Measurements from ENCODE around the gene CSNK1G3. TPM values are rescaled to one million over a fixed set of nuclear protein-coding genes. Genes with fewer than 3 reads are reported as not detected.

CSNK1G3 gene
- total RNA-seq, 1 experiment from 2014 or later, result 110 TPM

DNA sequence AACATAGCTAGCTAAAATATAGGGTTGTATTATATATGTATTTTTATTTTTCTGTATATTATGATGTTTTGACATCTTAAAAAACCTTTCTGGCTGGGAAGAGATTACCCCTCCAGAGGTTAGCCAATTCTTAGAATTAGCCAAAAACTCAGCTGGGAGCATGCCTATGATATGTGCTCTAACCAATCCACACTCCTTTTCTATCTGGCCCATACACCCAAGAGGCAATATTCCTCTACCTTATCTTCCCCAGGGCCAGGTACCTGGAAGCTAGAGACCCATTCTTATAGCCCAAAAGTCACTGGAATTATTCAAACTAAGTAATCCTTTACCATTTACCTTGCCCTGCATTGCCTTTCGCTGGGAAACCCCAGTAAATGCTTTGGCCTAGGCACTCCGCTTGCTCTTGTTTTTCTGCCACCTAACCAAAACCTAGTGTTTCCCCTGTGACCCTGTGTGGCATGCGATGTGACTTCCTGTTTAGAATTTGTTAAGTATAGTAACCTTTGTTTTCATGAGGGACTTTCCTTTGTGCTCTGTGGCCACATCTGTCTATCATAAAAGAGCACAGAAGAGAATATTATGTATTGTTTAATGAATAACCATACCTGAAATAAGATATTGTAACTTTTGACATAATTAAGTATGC is 37.4 kb downstream of the CSNK1G3 start:
- BruUV-seq (replicated peaks), result no TSS peak
- intact Hi-C loops (cut with micrococcal nuclease), result no loop called here

DNA sequence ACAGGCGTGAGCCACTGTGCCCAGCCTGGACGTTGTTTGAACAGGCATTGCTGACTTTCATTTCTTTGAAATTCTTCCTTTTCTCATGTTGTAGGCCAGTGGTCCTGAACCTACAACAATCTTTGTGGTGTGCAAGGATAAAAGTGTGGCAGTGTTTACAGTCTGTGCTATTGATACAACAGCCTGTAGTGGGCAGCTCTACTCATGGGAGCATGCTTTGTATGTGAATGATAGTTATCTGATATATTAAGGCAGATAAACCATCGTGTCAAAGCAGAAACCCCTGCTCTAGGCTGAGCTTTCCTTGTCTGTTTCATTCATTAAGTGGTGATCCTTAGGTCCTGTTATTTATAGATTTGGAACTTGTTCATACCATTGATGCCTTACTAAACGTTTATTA is 42.6 kb downstream of the CSNK1G3 start:
- ChIA-PET POLR2A (no interaction called here), CTCF (interaction anchor here (1.0 kb wide), 1 partner anchor 56 kb away, joined by 4 read pairs; no protein-coding TSS in a partner anchor)
- no peaks in the 10 kb centered on the region for H3K27me3 Mint-ChIP-seq (ENCODE audit: insufficient read depth, unreplicated experiment)
- intact Hi-C loops (cut with micrococcal nuclease), result no loop called here
- no peak overlapping the region for H3K27ac Mint-ChIP-seq (ENCODE audit: low read depth, unreplicated experiment)
- TF ChIP-seq, protein P1, sequence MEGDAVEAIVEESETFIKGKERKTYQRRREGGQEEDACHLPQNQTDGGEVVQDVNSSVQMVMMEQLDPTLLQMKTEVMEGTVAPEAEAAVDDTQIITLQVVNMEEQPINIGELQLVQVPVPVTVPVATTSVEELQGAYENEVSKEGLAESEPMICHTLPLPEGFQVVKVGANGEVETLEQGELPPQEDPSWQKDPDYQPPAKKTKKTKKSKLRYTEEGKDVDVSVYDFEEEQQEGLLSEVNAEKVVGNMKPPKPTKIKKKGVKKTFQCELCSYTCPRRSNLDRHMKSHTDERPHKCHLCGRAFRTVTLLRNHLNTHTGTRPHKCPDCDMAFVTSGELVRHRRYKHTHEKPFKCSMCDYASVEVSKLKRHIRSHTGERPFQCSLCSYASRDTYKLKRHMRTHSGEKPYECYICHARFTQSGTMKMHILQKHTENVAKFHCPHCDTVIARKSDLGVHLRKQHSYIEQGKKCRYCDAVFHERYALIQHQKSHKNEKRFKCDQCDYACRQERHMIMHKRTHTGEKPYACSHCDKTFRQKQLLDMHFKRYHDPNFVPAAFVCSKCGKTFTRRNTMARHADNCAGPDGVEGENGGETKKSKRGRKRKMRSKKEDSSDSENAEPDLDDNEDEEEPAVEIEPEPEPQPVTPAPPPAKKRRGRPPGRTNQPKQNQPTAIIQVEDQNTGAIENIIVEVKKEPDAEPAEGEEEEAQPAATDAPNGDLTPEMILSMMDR (IDR thresholded peaks at IDR 0.05; ENCODE audit: unreplicated experiment), result no peak
- no peak for DNase-seq (ENCODE audit: unreplicated experiment)
- BruUV-seq (replicated peaks), result no TSS peak
- H3K9me3 Mint-ChIP-seq (ENCODE audit: unreplicated experiment), result no peaks in the 10 kb centered on the region
- H3K4me1 Mint-ChIP-seq (ENCODE audit: insufficient read depth, unreplicated experiment), result peaks cover 20% of the 10 kb centered on the region
- H3K36me3 Mint-ChIP-seq (ENCODE audit: insufficient read depth, unreplicated experiment), result peaks cover 20% of the 10 kb centered on the region
- H3K4me3 Mint-ChIP-seq (ENCODE audit: unreplicated experiment), result no peak overlapping the region

More for the DNA sequence above, 37.4 kb downstream of the CSNK1G3 start:
- H3K4me3 Mint-ChIP-seq (ENCODE audit: unreplicated experiment), result no peak overlapping the region
- TF ChIP-seq, protein P1 (IDR thresholded peaks at IDR 0.05; ENCODE audit: unreplicated experiment), result no peak
- H3K9me3 Mint-ChIP-seq (ENCODE audit: unreplicated experiment), result no peaks in the 10 kb centered on the region
- H3K27me3 Mint-ChIP-seq (ENCODE audit: insufficient read depth, unreplicated experiment), result no peaks in the 10 kb centered on the region
- DNase-seq (ENCODE audit: unreplicated experiment), result no peak
- ChIA-PET CTCF (interaction anchor here (0.6 to 1.2 kb wide), 4 partner anchors 35 to 126 kb away, joined by 3 to 4 read pairs (median 3); partner anchors contain the start of gene CEP120), POLR2A (interaction anchor here (0.8 to 1.8 kb wide), 9 partner anchors 9 to 126 kb away, joined by 3 to 7 read pairs (median 4); partner anchors contain the start of gene CEP120)
- no peak overlapping the region for H3K27ac Mint-ChIP-seq (ENCODE audit: low read depth, unreplicated experiment)
- H3K36me3 Mint-ChIP-seq (ENCODE audit: insufficient read depth, unreplicated experiment), result peaks cover 9% of the 10 kb centered on the region
- H3K4me1 Mint-ChIP-seq (ENCODE audit: insufficient read depth, unreplicated experiment), result peaks cover 4% of the 10 kb centered on the region

DNA sequence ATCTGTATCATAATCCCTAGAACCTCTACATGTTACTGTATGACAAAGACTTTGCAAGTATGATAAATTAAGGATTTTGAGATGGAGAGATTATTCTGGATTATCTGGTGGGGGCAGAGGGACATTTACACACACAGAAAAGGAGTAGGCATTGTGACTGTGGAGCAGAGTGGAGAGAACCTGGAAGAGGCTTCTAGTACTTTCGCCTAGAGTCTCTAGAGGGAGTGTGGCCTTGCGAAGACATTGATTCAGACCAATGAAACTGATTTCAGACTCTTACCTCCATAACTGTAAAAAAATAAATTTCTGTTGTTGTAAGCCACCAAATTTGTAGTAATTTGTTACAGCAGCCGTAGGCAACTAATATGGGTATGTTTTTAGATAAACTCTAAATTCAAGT is 45.9 kb downstream of the CSNK1G3 start:
- TF ChIP-seq, protein P1 (IDR thresholded peaks at IDR 0.05; ENCODE audit: unreplicated experiment), result no peak
- Mint-ChIP-seq H3K9me3 (ENCODE audit: unreplicated experiment) (no peaks in the 10 kb centered on the region), H3K27me3 (ENCODE audit: insufficient read depth, unreplicated experiment) (no peaks in the 10 kb centered on the region), H3K27ac (ENCODE audit: low read depth, unreplicated experiment) (no peak overlapping the region), H3K36me3 (ENCODE audit: insufficient read depth, unreplicated experiment) (peaks cover 22% of the 10 kb centered on the region), H3K4me3 (ENCODE audit: unreplicated experiment) (no peak overlapping the region), H3K4me1 (ENCODE audit: insufficient read depth, unreplicated experiment) (peaks cover 20% of the 10 kb centered on the region)
- ChIA-PET POLR2A (interaction anchor here (1.1 kb wide), 1 partner anchor 46 kb away, joined by 4 read pairs; the partner anchor contains the start of gene CSNK1G3), CTCF (interaction anchor here (1.0 kb wide), 1 partner anchor 12 kb away, joined by 3 read pairs; no protein-coding TSS in a partner anchor)
- intact Hi-C loops (cut with micrococcal nuclease), result no loop called here
- no peak for DNase-seq (ENCODE audit: unreplicated experiment)
- no TSS peak for BruUV-seq (replicated peaks)

DNA sequence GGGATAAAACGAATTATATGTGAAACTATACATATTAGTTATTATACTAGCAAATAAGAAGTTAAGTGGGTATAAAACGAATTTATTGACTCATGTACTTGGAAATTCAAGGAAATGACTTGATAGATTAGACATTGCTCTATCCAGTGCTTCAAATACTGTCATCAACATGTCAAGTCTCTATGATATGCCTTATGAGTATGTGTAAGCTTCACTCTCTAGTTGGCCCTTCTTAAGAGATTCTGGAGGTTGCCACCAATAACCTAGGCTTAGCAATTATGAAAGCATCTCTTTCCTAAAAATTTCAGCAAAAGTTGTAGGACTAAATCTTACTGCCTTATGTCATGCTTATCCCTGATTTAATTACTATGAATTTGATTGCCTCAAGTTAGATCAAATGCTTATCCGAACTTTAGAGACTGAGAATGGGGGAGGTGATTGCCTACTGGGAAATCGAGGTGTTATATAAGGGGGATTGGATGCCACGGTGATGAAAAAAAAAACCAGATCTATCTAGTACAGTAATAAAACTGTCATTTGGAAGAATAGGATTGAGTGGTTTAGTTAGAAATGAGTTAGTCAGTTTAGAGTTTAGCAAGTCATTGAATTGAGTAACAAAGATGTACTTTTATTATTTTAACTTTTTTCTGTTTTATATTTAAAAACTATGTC is 46.9 kb downstream of the CSNK1G3 start:
- intact Hi-C loops (cut with micrococcal nuclease), result no loop called here
- Mint-ChIP-seq H3K27me3 (ENCODE audit: insufficient read depth, unreplicated experiment) (no peaks in the 10 kb centered on the region), H3K27ac (ENCODE audit: low read depth, unreplicated experiment) (no peak overlapping the region), H3K4me1 (ENCODE audit: insufficient read depth, unreplicated experiment) (peaks cover 20% of the 10 kb centered on the region), H3K36me3 (ENCODE audit: insufficient read depth, unreplicated experiment) (peaks cover 22% of the 10 kb centered on the region), H3K9me3 (ENCODE audit: unreplicated experiment) (no peaks in the 10 kb centered on the region), H3K4me3 (ENCODE audit: unreplicated experiment) (no peak overlapping the region)
- ChIA-PET POLR2A (interaction anchor here (1.1 to 1.8 kb wide), 2 partner anchors 10 to 47 kb away, joined by 4 read pairs; partner anchors contain the start of gene CSNK1G3), CTCF (interaction anchor here (0.5 to 1.1 kb wide), 3 partner anchors 16 to 46 kb away, joined by 3 read pairs; no protein-coding TSS in a partner anchor)
- TF ChIP-seq, protein P1 (IDR thresholded peaks at IDR 0.05; ENCODE audit: unreplicated experiment), result no peak
- BruUV-seq (replicated peaks), result no TSS peak
- no peak for DNase-seq (ENCODE audit: unreplicated experiment)

Measured in MCF 10A (cell line).